ENCODE data around the gene CD96.
"Not testable (repeated sequence)": the region's sequence is repeated elsewhere in the genome, so short reads cannot be mapped to it uniquely, and the experiment has no call there.

The CD96 gene

DNA sequence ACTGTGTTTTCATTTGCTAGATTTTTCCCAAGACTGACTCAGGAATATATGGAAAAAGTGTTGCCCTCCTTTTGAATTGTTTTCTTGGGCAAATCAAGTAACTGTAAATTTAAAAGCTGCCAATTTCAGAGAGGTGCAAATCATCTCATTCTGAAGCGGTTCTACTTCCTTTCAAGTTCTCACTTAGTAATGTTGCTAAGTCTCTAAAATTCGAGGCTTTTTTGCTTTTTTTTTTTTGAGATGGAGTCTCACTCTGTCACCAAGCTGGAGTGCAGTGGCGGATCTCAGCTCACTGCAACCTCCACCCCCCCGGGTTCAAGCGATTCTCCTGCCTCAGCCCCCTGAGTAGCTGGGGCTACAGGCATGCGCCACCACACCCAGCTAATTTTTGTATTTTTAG, 130.5 kb downstream of the CD96 start:
- DNase-seq (ENCODE audit: low read depth in 2 of 2): not testable (repeated sequence)

DNA sequence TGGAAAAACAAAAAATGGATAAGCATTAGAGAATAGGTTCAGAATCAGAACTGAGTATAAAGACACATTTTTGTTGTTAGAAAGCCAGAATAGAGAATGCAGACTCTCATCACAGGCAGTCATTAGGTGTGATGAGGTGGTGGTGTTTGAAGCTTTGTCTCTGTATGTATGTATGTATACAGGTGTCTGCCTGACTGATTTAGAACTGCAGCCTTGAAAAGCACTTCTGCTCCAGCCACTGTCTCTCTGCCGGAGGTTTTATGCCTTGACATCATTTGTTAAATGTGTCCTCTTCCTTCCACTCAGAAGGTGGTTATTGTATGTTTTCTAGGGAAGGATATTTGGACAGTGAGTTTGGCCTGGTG, 133.8 kb downstream of the CD96 start:
- DNase-seq (ENCODE audit: low read depth in 2 of 2): no peak

DNA sequence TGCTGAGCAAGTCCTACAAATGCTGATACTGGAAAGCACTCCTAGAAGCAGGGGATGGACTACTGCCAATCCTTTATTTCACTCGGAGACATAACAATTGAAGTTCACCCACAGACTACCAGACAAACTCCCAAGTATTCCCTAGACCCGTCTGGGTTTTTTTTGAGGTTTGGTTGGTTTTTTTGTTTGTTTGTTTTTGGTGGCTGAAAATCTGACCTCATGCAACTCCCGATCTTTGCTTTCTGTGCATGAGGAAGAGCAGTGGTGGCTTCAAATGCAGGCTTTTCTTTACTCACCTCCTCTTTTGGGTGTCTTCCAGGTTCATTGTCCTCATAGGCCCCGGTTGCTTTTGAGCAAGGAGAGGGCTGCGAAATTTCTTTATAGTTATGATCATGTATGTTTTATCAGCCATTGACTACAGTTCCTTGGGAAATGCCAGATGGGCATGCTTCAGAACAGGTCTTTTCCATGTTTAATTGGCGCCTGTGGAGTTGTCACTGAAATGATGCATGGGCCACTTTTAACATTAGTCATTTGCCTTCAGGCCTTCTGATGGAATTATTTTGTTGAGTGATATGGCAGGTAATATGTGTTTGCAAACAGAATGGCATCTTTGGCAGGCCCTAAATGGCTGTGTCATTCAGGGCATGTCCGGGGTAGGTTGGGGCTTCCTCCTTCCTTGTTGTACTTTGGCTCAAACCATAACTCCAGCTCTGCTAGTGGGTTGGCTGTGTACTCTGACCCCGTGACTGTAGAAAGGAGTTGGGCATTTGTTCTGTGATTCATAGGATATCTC, 134.4 kb downstream of the CD96 start:
- no peak for DNase-seq (ENCODE audit: low read depth in 2 of 2)

DNA sequence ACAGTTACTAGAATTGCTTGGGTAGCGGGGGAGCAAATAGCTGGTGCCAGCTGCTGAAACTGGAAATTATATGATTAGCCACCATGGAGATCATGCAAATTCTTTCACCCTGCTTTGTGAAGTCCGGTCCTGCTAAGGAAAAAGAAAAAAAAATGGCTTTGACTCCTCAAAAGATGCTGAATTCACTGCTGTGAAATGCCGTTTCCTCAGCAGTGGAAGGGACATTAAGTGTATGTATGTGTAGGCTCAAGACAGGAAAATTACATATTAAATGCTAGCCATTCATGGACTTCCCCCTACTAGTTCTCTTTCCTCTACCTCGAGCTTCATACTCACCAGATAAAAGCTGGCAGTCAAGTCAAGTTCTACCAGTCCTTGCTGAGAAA, 135.0 kb downstream of the CD96 start:
- no peak for DNase-seq (ENCODE audit: low read depth in 2 of 2)

DNA sequence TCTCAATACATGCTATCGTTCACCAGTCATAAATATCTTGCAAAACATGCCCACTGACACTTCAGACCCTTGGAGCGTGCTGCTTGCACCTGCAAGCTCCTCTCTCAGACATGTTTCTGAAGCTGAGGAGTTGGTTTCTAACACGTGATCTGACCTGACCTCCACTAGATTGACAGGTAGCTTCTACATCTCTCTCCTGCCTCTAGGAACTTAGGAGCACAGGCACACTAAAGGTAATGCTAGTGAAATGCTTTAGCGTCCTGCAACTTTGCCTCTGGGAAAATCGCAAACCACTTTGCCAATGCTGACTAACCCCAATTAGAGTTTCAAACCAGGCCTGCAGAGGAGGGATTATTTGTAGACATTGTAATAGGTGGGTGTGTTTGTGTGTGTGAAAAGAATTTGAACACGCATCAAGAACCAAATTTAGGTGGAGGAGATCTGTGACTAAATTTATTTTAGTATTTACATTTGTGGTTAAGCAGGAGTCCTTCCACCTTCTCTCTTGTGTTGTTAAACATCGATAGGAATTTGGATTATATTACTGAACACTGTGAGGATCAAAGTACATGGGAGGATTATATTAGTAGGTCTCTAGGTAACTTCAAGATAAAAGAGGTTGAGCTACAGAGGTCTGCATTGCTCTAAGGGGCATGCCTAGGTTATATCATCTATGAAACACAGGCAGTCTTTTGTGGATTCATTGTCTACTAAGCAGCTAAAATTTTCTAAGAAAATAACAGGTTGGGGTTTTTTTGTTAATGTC, 139.8 kb downstream of the CD96 start:
- no peak for DNase-seq (ENCODE audit: low read depth in 2 of 2)

DNA sequence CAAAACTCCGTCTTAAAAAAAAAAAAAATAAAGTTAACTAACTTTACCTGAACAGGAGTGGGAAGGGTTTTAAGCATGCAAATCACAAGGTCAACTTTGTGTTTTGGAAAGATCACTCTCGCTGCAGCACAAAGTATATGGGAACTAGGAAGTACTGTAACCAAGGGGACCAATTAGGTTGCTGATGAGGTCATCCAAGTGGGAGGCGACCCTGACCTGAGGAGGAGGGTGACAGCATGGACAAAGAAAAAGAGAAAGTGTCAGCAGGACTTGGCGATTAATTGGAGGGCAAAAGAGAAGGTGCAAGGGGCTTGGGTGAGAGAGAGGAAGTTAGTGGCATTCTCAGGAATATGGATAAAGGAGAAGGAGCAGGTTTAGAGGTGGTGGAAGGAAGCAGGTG, 142.6 kb downstream of the CD96 start:
- no peak for DNase-seq (ENCODE audit: low read depth in 2 of 2)

DNA sequence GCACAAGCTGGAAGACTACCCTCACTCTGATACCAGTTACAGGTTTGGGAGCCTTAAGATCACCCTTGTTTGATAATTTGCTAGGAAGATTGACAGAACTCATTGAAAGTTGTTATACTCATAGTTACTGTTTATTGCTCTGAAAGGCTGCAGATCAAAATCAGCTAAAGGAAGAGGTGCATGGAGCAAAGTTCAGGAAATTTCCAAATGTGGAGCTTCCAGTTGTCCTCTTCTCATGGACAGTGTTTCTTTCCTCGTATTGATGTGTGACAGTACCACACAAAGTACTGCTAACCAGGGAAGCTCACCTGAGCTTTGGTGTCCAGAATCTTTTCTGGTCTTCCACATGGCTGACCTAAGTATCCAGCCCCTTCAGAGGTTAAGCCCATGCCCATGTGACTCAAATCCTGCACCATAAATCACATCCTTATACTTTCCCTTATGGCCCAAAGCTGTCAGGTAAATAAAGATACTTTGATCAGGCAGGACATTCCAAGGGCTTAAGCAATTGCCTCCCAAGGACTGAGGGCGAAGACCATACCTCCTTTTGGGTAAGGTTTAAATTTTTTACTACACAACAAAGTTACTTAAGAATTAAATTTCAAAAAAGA, 146.3 kb downstream of the CD96 start:
- no peak for DNase-seq (ENCODE audit: low read depth in 2 of 2)

DNA sequence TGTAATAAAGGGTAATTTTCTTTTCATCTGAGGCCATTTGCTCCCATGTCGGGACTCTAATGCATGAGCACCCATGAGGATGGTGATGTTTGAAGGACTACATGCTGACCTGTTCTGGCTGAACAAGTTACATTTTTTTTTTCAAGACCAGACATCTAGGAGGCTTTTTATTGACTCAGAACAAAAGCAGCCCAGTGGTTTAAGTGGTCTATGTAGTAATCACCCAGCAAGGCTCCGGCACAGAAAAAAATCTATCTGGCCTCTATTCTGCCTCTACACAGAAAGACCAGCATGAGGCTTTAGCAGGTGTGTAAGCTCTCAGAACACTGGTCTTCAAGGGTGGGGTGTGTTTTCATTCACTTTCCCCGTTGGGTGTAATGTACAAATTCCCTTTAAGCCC, 148.2 kb downstream of the CD96 start:
- no peak for DNase-seq (ENCODE audit: low read depth in 2 of 2)

DNA sequence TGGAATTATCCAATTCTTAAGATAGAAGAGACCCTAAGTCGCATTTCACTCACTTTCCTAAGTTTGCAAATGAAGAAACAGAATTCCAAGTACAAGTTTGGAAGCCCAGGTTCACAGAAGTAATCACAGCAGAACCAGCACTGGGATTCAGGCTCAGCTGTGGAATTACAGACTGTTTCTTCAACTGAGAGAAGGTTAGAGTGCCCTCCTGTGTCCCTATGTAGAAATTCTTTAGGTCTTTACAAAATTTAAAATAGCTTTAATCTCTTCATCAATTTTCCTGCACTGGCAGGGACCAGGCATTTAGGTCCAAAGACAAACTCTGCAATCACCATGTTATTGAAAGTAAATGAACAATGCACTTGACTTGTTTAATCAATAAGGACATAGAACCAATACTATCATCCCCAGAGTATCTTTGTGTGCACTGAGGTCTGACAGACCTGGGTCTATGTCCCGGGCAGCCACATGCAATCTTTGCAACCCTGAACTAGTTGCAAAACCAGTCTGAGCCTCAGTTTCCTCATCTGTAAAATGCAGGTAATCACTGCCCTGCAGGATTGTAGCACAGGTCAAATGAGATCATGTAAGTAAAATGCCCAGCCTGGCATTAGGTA, 149.4 kb downstream of the CD96 start:
- DNase-seq (ENCODE audit: low read depth in 2 of 2): no peak

DNA sequence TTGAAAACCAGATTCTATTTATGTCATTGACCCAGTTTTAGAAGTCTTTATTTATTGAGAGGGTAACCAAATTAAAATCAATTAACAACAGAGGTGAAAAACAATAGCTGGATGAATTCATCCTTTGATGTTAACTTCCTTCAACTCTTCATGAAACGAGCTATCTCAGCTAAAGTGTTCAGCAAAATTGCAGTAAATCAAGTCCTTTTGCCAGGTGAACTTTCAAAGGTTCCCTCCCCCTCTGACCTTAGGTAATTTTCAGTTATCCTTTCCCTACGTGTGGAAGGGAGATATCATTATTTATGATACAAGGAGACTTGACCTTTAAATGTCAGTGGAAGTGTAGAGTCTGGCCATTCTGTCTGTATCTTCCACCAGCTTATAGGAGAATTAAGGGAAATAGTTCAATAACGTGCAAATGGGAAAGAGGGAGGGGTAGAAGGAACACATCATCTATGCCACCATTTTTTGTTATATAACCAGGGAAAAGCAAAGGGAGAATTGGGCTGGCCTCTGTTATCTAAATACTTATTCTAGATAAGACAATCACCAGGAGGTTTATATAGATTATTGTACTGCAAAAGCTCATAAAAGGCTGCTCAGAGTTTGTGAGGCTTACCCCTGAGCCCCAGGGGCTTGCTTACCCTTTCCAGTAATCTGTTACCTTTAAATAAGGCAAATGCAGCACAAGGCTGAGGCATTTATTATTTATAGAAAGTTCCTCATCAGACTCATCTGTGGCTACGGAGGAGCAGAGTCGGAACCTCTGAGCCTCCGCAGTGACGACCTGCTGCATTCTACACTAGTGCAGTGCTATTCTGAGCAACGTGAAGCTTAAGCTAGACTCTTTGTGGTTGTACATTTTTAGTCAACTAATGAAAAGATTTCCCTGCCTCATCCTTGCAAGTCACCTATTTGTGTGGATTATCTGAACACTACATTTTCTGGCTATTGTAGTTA, 150.9 kb downstream of the CD96 start:
- no peak for DNase-seq (ENCODE audit: low read depth in 2 of 2)

DNA sequence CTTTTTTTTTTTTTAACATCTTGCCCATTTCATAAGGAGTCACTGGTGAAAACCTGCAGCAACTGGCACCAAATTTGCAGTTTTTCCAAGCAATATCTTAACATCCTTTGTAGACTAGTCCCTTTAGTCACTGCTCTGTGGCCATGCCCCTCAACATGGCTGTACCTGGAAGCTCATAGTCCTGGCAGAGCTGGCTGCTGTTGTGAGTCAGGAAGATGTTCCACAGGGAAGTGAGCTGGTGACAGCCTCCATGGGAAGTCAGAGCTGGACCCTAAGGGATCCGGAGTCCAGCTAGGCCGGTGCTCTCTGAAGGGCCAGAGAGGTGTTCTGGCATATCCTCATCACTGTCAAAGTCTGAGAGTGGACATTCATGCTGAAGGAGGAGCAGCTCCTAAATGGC, 152.5 kb downstream of the CD96 start:
- DNase-seq (ENCODE audit: low read depth in 2 of 2): no peak

DNA sequence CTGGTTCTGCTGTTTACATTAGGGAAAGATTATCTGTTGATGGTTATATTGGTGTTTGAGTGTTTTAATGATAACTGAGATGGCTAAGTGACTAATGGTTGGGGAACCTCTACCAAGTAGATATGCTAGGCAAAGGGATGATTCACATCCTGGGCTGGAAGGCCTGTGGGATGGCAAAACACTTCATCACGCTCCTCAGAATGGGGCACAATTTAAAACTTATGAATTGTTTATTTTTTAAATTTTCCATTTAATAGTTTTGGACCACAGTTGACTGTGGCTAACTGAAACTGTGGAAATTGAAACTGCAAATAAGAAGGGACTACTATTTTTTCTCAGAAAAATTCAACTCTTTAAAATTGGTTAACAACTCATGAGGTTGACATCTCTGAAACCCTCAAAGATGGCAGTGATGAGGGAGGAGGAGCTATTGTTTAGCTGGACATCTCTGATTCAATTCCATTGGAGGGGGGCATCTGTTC, 153.7 kb downstream of the CD96 start:
- DNase-seq (ENCODE audit: low read depth in 2 of 2): no peak

DNA sequence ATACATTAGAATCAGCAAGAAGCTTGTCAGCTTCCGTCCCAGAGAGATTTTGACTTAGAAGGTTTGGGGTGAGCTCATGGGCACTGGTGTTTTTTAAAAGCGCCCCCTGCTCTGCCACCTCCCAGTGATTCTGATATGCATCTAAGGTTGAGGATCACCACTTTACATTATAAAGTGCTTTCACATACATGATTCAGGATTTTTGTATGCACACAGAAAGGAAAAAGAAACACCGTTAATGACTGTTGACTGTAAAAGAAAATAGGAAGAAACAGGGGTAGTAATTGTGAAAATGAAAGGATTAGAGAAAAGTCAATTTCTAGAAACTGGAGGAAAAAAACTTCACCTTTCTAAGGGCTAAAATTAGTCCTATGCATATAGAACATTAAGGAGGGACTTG, 158.1 kb downstream of the CD96 start:
- no peak for DNase-seq (ENCODE audit: low read depth in 2 of 2)

DNA sequence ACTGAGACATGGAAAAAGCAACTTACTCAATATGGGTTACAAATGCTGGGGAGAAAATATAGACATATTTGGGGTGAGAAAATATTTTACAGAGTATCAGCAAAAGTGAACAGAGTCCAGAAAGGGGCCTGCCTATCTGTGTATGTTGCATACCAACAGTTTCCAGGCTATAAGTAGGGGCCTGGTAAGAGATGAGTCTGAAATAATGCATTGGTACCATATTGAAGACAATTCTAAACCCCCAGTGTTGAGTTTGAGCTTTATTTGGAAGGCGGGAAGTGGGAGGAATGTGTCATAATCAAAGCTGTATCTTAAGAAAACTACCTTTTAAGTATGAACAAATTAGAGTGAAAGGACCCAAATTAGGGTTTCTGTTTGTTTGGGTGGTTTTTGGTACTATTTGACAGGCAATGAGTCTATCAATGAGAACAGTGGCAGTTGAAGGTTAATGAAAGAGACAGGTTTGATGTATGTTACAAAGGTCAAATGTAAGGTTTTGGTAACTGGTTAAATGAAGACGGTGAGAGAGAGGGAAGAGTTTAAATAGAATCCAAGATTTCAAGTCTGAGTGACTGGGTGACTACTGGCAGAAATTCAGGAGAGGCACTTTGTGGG, 159.4 kb downstream of the CD96 start:
- no peak for DNase-seq (ENCODE audit: low read depth in 2 of 2)
